ENCODE results near the gene SEMA4D.
A peak's percentile ranks its signal among the peaks of the same experiment; 100 is the strongest.

SEMA4D gene

DNA sequence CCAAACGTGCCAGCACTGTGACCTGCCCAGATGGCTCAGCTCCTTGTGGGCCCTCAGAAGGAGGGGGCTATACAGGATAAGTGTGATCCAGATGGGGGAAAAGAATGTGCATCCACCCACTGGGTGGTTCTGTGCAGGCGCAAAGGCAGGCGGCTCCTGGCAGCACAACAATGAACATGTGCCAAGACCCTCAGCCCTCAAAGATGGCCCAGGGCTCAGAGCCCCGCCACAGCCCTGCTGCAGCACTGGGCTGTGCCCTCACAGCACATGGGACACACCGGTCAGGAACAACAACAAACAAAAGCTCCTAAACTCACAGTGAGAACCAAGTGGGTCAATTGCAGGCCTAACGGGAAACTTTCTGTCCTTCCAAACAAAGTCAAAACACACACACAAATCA lies 4.7 kb downstream of the SEMA4D start:
- Histone ChIP-seq H3K27me3 (no peaks in the 10 kb centered on the region), H3K4me1 (ENCODE audit: control insufficient read depth in 1 of 2, insufficient read depth in 1 of 2, low read depth in 1 of 2, low read length in 1 of 2) (peaks cover 47 to 79% of the 10 kb centered on the region in 2 experiments), H3K9me3 (no peaks in the 10 kb centered on the region), H3K4me3 (ENCODE audit: low read depth in 1 of 2, low read length in 1 of 2) (no peak overlapping the region), H3K36me3 (peaks cover 19% of the 10 kb centered on the region), H3K27ac (peak overlapping the region; percentile 92)
- TF ChIP-seq, protein P1, sequence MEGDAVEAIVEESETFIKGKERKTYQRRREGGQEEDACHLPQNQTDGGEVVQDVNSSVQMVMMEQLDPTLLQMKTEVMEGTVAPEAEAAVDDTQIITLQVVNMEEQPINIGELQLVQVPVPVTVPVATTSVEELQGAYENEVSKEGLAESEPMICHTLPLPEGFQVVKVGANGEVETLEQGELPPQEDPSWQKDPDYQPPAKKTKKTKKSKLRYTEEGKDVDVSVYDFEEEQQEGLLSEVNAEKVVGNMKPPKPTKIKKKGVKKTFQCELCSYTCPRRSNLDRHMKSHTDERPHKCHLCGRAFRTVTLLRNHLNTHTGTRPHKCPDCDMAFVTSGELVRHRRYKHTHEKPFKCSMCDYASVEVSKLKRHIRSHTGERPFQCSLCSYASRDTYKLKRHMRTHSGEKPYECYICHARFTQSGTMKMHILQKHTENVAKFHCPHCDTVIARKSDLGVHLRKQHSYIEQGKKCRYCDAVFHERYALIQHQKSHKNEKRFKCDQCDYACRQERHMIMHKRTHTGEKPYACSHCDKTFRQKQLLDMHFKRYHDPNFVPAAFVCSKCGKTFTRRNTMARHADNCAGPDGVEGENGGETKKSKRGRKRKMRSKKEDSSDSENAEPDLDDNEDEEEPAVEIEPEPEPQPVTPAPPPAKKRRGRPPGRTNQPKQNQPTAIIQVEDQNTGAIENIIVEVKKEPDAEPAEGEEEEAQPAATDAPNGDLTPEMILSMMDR (IDR thresholded peaks at IDR 0.05) = no peak

DNA sequence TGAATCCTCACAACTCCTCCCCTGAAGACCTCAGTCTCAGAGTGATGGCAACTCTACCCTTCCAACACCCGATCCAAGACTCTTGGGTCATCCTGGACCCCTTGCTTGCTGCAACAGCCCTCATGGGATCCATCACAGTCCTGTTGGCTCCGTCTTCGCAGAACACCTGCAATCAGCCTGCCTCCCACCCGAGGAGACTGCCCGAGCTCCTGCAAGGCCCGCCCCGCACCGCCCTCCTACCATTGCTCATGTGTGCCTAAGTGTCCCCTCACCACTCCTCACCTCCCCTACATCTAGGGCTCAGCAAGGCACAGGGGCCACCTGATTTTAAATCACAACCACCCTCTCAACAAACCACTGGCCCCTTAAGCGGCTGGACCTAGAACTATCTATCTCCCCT lies 5.3 kb downstream of the SEMA4D start:
- Histone ChIP-seq H3K36me3 (peaks cover 19% of the 10 kb centered on the region), H3K9me3 (no peaks in the 10 kb centered on the region), H3K4me3 (ENCODE audit: low read depth in 1 of 2, low read length in 1 of 2) (no peak overlapping the region), H3K27ac (no peak overlapping the region), H3K27me3 (no peaks in the 10 kb centered on the region), H3K4me1 (ENCODE audit: control insufficient read depth in 1 of 2, insufficient read depth in 1 of 2, low read depth in 1 of 2, low read length in 1 of 2) (peaks cover 46 to 77% of the 10 kb centered on the region in 2 experiments)
- TF ChIP-seq, protein P1 (IDR thresholded peaks at IDR 0.05) = no peak

DNA sequence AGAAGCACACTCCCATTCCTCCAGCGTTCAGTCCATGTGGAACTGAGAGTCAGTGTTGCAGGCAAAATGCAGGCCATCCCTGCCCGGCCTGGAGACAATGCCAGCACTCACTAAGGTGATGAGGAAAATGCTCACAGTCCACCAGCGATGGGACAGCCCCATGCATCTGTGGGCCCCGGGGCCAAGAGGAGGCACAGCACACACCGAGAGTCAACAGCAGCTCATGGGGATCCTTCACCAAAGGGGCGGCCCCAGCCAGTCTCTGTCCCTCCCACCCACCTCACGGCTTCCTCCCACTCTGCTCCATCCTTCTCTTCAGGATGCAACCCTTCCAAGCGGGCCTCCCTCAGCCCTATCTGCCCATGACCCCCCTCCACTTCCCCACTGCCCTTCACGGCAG lies 6.2 kb downstream of the SEMA4D start:
- Histone ChIP-seq H3K9me3 (no peaks in the 10 kb centered on the region), H3K27ac (peak overlapping the region; percentile 3)

DNA sequence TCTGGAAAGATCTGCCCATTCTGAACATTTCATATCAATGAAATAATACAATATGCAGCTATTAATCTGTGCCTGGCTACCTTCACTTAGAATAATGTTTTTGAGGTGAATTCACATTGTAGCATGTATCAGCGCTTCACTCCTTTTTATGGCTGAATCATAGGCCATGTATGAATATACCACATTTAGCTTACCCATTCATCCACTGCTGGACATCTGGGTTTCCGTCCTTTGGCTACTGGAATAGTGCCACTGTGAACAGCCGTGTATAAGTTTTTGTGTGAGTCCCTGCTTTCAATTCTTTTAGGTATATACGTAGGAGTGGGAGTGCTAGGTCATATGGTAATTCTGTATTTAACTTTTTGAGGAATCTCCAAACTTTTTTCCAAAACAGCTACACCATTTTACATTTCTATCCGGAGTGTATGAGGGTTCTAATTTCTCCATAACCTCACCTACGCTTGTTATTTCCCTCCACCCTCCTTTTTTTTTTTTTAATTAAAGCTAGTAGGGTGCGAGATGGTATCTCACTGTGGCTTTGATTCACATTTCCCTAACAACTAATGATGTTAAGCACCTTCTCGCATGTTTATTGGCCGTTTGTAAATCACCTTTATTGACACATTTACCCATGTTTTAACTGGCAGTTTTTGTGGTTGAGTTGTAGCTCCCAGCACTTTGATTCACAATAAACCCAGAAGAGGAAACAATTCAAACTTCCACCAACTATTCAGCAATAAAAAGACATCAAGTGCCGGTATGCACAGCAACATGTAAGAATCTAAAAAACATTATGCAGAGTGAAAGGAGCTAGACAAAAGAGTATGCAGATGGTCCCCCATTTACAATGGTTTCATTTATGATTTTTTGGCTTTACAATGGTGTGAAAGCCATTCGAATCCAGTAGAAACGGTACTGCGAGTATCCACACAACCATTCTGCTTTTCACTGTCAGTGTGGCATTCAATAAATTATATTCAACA lies 8.1 kb downstream of the SEMA4D start:
- H3K27ac ChIP-seq = peak overlapping the region; percentile 3
- H3K9me3 ChIP-seq = no peaks in the 10 kb centered on the region
- H3K27me3 ChIP-seq = no peaks in the 10 kb centered on the region
- H3K4me1 ChIP-seq (ENCODE audit: control insufficient read depth in 1 of 2, insufficient read depth in 1 of 2, low read depth in 1 of 2, low read length in 1 of 2) = peaks cover 25 to 69% of the 10 kb centered on the region in 2 experiments
- TF ChIP-seq, protein P1 (IDR thresholded peaks at IDR 0.05) = no peak
- no peak overlapping the region for H3K4me3 ChIP-seq (ENCODE audit: low read depth in 1 of 2, low read length in 1 of 2)
- H3K36me3 ChIP-seq = peaks cover 16% of the 10 kb centered on the region

More for the DNA sequence above, 6.2 kb downstream of the SEMA4D start:
- Histone ChIP-seq H3K4me3 (ENCODE audit: low read depth in 1 of 2, low read length in 1 of 2) (no peak overlapping the region), H3K27me3 (no peaks in the 10 kb centered on the region), H3K4me1 (ENCODE audit: control insufficient read depth in 1 of 2, insufficient read depth in 1 of 2, low read depth in 1 of 2, low read length in 1 of 2) (peaks cover 42 to 77% of the 10 kb centered on the region in 2 experiments), H3K36me3 (peaks cover 19% of the 10 kb centered on the region)
- TF ChIP-seq, protein P1 (IDR thresholded peaks at IDR 0.05) = no peak

DNA sequence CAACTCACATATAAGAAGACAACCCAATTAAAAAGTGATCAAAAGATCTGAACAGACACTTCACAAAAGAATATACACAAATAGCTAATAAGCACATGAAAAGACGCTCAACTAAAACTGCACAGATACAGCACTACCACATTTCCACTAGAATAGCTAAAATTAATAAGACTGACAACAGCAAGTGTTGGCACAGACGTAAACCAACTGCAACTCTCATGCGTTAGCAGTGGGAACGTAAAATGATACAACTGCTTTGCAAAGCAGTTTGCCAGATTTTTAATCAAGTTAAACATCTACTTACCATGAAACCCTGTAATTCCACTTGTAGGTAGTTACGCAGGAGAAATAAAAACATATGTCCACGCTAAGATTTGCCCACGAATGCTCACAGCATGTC lies 9.0 kb downstream of the SEMA4D start:
- Histone ChIP-seq H3K4me3 (ENCODE audit: low read depth in 1 of 2, low read length in 1 of 2) (no peak overlapping the region), H3K27me3 (no peaks in the 10 kb centered on the region), H3K9me3 (no peaks in the 10 kb centered on the region), H3K27ac (peak overlapping the region; percentile 3), H3K4me1 (ENCODE audit: control insufficient read depth in 1 of 2, insufficient read depth in 1 of 2, low read depth in 1 of 2, low read length in 1 of 2) (peaks cover 21 to 69% of the 10 kb centered on the region in 2 experiments), H3K36me3 (peaks cover 16% of the 10 kb centered on the region)
- TF ChIP-seq, protein P1 (IDR thresholded peaks at IDR 0.05) = no peak

Data from neutrophil (primary cell).